Measurements from ENCODE around the gene HINT3.
"Not testable (repeated sequence)": the region's sequence is repeated elsewhere in the genome, so short reads cannot be mapped to it uniquely, and the experiment has no call there.

Gene HINT3

DNA sequence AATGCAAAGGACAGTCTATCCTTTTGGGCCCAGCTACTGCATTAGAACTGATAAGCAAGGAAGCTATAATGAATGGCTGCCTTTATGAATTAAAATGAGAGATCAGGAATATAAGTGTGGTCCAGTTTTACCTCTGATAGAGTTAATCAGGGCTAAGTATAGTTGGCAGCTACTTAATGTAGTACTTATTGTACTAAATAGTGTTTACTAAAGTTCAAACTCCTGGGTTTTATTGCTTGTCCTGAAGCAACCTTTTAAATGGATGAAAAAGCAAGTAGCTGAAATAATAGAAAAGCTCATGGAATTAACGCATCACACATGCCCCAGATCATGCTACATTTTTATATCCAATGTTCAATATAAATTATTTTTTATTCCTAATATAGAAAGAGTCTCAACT is 35.1 kb downstream of the HINT3 start:
- in situ Hi-C loops (cut with MboI; ENCODE audit: low sequenced_read_pairs), result no loop called here

DNA sequence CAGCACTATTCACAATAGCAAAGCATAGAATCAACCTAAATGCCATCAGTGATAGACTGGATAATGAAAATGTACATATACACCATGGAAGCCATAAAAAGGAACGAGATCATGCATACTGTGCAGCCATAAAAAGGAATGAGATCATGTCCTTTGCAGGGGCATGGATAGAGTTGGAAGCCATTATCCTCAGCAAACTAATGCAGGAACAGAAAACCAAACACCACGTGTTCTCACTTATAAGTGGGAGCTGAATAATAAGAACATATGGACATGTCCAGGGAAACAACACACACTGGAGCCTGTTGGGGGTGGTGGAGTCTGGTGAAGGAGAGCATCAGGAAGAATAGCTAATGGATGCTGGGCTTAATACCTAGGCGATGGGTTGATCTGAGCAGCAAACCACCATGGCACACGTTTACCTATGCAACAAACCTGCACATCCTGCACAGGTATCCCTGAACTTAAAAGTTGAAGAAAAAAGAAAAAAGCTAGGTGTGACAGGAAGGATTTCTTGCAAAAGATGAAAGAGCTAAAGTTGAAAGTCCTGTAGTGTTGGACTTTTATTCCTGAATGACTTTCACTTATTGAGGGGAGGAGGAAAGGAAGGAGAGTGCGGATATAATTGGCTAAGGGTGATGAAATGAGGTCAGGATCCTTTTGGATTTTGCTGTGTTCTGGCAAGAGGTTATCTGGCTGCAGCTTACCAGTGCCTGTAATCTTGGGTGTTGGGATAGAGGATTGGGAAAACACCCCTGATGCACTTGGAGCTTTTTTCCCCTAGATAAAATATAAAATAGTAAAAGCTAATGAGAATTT is 38.3 kb downstream of the HINT3 start:
- in situ Hi-C loops (cut with MboI; ENCODE audit: low sequenced_read_pairs), result no loop called here

DNA sequence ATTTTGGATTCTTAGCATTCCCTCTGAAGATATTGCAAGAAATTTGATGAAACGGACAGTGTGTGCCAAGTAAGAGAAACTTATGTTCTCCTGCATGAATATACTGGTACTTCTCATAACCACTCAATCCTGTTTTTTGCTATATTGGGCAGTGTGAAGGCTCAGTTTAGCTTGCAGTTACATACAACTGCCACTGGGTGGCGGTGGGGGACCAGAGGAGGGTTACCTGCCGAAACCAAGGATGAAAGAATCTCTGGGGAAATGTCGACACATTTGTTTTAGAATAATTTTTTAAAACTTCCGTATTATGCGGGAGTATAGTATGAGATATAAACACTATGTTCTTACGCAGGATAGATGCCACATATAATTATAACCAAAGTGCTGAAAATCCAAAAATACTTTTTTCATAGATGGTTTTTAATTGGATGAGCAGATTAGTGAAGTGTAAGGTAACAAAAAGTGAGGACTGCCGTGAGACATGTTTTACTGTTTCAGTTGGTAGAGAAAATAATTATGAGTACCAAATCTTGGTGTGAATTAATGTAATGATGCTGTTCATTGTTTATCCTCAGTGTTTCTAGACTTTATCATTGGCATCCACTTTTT is 39.5 kb downstream of the HINT3 start:
- in situ Hi-C loops (cut with MboI; ENCODE audit: low sequenced_read_pairs), result no loop called here

DNA sequence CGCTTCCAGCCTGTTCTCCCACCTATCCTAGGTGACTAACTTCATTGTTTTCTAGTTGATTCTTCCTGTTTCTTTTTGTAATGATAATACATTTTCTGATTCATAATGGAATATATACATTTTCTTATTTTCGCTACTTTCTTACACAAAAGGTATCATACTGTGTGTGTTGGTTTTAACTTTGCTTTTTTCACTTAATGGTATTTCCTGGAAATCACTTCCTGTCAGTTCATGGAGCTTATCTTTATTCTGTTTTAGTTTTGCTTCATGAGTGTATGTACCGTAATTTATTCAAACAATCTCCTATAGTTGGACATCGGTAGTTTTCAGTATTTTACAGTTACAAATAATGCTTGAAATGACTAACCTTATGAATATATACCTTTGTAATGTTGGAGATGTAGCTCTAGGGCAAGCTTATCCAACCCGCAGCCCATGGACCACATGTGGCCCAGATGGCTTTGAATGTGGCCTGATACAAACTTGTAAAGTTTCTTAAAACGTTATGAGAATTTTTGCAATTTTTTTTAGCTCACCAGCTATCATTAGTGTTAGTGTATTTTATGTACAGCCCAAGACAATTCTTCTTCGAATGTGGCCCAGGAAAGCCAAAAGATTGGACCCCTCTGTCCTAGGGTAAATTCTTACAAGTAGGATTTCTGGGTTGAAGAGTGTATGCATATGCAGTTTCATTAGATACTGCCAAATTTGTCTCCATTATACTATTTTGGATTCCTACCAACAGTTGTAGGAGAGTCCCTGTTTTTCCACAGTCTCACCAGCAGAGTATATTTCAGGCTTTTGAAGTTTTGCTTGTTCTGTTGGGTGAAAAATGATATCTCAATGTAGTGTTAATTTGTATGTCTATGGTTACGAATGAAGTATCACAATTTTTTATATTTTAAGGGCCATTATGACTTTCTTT is 46.4 kb downstream of the HINT3 start:
- in situ Hi-C loops (cut with MboI; ENCODE audit: low sequenced_read_pairs), result no loop called here

DNA sequence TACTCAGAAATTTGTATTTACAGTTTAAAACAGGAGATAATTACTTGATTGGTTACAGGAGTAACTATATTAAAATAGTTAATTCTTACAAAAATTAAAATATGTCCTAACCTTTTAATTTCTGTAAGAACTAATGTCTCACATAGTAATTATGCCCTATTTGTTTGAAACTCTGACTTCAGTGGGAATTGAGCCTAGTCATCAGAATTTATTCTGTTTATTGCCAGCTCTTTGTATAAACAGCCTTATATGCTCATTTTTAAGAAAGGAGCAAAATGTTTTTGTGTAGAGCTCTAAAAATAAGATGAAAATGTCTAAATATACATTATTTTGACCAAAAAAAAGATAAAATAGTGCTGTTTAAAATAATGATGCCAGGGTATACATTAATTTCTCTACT is 51.2 kb downstream of the HINT3 start:
- in situ Hi-C loops (cut with MboI; ENCODE audit: low sequenced_read_pairs), result no loop called here

DNA sequence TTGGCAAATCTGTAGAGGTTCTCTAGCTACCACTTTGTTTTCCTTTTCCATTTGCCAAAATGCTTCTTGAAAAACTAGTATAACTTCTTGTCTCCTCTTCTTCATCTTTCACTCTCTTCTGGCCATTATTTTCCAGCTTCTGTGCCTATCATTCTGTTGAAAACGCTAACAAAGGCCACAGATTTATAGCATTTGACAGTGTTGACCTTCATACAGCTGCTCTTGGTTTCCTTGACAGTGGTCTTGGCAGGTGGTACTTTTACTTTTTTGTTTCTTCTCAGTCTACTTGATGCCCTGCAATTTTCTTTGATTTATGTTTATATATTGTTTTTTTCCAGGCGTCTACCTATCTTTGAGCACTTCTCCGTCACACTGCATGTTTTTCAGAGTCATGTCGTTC is 53.5 kb downstream of the HINT3 start:
- in situ Hi-C loops (cut with MboI; ENCODE audit: low sequenced_read_pairs), result no loop called here

DNA sequence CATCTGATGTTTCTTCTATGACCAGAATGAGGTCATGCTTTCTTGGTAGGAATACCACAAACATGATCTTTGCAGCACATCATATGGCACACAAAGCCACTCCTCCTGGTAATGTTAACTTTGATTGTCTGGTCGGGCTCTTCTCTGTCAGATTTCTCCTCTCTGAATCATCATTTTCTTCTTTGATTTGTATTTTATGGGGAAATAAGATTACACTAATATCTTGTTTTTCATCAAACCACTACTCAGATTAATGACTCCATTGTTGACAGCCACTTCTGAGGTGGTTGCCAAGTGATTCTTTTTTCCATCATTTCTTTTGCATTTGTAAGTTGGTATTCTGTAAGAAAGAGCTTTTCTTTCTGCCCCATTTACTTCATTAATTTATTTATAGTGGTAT is 59.3 kb downstream of the HINT3 start:
- in situ Hi-C loops (cut with MboI; ENCODE audit: low sequenced_read_pairs), result no loop called here

DNA sequence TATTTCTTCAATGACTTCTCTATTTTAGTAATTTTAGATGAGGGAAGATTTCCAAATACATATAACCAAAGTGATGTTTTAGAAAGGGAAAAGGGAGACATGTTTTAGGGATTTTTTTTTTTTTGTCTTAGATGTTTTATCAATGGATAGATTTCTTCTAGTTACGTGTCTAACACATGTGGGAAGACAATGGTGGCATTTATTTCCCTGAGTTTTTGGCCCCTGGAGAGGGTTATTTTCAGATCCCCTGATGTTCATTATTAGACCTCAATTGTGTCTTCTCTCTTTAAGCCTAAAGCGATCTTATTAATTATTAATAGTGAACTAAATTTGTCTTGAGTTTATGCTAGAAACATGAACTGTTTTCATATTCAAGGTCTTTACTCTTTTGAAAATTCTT is 60.0 kb downstream of the HINT3 start:
- in situ Hi-C loops (cut with MboI; ENCODE audit: low sequenced_read_pairs), result no loop called here

DNA sequence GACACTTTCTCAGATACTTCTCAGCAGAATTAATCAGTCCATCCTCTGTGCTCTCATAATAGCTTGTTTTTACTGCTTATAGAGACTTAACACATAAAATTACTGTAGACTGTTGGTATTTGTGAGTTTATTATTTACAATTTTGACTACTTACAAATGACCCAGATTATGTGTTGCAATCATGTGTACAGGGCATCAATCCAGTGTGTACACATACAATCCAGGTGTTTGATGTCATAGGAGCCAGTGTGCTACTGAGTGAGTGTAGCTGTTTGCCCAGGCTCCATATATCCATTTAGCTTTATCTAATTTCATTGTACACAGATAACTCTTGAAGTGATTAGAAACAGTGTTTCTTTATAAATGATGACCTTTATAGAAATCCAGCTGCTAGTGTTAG is 61.1 kb downstream of the HINT3 start:
- in situ Hi-C loops (cut with MboI; ENCODE audit: low sequenced_read_pairs), result no loop called here

DNA sequence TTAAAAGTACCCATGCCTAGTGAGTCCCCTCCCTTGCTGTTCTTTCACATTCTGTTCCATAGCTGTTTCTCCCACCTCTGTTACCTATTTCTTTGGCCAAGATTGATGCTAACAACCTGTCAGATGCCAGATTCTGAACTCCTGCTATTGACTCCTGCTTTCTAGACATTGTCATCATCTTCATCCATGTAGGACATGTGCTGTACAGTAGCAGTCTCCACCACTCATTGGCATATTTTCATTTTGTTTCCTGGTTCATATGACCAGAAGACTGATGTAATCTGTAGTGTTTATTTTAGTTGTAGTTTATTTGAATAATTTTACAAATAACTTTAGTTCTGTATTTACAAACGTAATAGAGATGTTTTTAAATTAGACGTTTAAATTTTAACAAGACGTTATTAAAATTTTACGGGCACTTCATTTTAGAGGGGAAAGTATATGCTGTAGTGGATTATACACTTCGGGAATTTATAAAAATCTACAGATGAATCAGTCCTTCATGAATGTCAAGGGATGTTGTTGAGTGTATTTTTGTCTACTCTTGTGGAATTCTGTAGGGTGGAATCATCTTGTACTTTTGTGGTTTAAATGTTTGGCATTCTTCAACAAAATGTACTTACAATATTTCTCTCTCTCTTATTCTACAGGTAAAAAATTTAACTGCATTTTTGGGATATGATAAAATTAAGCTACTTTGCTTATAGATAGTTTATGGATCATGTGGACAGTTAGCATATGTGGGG is 63.9 kb downstream of the HINT3 start:
- in situ Hi-C loops (cut with MboI; ENCODE audit: low sequenced_read_pairs), result no loop called here

DNA sequence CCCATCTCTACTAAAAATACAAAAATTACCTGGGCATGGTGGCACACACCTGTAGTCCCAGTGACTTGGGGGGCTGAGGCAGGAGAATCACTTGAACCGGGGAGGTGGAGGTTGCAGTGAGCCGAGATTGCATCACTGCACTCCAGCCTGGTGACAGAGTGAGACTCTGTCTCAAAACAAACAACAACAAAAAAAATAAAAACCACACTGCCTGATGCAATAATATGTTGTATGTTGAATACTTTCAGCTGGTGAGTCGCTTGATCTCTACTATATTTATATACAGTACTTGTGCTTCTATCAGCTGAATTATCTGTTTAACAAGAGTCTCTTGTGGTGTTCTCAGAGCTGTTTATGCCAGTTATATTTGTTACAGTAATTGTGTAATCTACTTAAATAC is 66.9 kb downstream of the HINT3 start:
- in situ Hi-C loops (cut with MboI; ENCODE audit: low sequenced_read_pairs), result not testable (repeated sequence)

DNA sequence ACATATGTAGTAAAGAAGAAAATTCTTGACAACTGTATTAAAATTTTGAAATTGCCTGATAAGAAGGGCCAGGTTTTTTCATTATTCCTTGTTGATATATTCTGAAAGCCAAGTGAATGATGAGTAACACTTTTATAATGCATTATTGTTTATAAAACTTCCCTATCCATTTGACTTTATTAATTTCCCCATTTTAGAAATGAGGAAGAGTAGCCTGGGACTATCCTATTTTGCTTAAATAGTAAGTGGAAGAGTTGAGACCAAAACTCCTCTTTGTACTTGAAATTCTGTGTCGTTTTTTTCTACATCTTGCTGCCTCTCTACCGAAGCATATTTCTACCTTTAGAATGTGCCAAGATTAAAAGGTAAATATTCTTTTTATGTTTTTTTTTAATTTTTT is 69.4 kb downstream of the HINT3 start:
- in situ Hi-C loops (cut with MboI; ENCODE audit: low sequenced_read_pairs), result no loop called here

DNA sequence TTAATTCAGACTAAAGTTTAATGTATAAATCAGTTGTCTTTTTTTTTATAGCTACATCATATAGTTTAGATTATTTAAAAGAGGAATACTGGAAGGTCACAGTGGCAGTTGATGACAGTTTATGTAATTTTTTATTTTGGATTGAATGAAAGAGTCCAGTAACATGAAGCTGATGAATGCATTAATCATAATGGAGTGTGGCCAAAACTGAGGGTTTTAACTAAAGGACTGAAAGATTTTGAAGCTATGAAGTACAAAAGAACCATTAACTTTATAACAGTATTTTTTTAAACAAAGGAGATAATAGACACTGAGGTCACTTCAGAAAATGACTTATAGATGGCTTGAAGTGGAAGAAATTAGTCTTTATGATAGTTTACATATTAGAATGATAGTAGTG is 71.0 kb downstream of the HINT3 start:
- in situ Hi-C loops (cut with MboI; ENCODE audit: low sequenced_read_pairs), result no loop called here
